ENCODE results near the gene FAAP20. TPM values are rescaled to one million over a fixed set of nuclear protein-coding genes. Genes with fewer than 3 reads are reported as not detected.
A peak's percentile ranks its signal among the peaks of the same experiment; 100 is the strongest.

Gene FAAP20
- total RNA-seq, 1 experiment from 2014 or later = 114 TPM

- Histone ChIP-seq H3K4me1 (ENCODE audit: insufficient read depth, low read length) (peaks cover 32% of the 10 kb centered on the region), H3K4me3 (ENCODE audit: low read length) (peak overlapping the region; percentile 75; the same call in 1 of the 2 replicates), H2AFZ (ENCODE audit: low read length) (peak overlapping the region; percentile 88; the same call in 1 of the 2 replicates), H3K4me2 (ENCODE audit: low read length) (peak overlapping the region; percentile 89), H3F3A (ENCODE audit: low read length, unreplicated experiment) (no peaks in the 10 kb centered on the region), H3K36me3 (ENCODE audit: low read depth, low read length) (no peaks in the 10 kb centered on the region), H3K79me2 (ENCODE audit: low read length) (peaks cover 18% of the 10 kb centered on the region), H3K27me3 (ENCODE audit: low read length) (no peaks in the 10 kb centered on the region), H3K9me2 (replicated peaks; ENCODE audit: low read length) (no peaks in the 10 kb centered on the region), H3K9me3 (ENCODE audit: low read length) (no peaks in the 10 kb centered on the region), H3K9ac (ENCODE audit: low read length) (peak overlapping the region; percentile 59), H3K27ac (ENCODE audit: low read length) (peak overlapping the region; percentile 67), H4K20me1 (ENCODE audit: low read length) (no peaks in the 10 kb centered on the region)
- no TSS peak for BruUV-seq (replicated peaks)
- DNase-seq (peak; percentile 62), ATAC-seq (peak; percentile 4; the same call in 1 of the 2 replicates)
- POLR2A ChIA-PET (ENCODE audit: unreplicated experiment) = interaction anchor here (0.5 to 1.2 kb wide), 8 partner anchors 9 to 328 kb away, joined by 3 to 34 read pairs (median 6); partner anchors contain the start of genes MORN1, PANK4, RER1 and SKI
- CTCF ChIA-PET = interaction anchor here (0.6 to 1.4 kb wide), 7 partner anchors 24 to 193 kb away, joined by 3 to 27 read pairs (median 4); partner anchors contain the start of genes MORN1 and RER1
- TF ChIP-seq EZH2phosphoT487 (IDR thresholded peaks at IDR 0.05; ENCODE audit: borderline replicate concordance, low read length) (no peak), EZH2 (IDR thresholded peaks at IDR 0.05; ENCODE audit: low read length, unreplicated experiment) (no peak)
- TF ChIP-seq, protein P1, sequence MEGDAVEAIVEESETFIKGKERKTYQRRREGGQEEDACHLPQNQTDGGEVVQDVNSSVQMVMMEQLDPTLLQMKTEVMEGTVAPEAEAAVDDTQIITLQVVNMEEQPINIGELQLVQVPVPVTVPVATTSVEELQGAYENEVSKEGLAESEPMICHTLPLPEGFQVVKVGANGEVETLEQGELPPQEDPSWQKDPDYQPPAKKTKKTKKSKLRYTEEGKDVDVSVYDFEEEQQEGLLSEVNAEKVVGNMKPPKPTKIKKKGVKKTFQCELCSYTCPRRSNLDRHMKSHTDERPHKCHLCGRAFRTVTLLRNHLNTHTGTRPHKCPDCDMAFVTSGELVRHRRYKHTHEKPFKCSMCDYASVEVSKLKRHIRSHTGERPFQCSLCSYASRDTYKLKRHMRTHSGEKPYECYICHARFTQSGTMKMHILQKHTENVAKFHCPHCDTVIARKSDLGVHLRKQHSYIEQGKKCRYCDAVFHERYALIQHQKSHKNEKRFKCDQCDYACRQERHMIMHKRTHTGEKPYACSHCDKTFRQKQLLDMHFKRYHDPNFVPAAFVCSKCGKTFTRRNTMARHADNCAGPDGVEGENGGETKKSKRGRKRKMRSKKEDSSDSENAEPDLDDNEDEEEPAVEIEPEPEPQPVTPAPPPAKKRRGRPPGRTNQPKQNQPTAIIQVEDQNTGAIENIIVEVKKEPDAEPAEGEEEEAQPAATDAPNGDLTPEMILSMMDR (conservative IDR thresholded peaks at IDR 0.05; ENCODE audit: low read depth, low read length) = no peak
- intact Hi-C loops (cut with micrococcal nuclease) = loop anchor here (5.0 kb wide), 1 partner anchor 34 kb away; no protein-coding TSS in a partner anchor
Measured at GRCh38 chr1:2198571-2198970, 4.0 kb upstream of the FAAP20 start.

- ATAC-seq = no peak
- no peak for TF ChIP-seq EZH2 (IDR thresholded peaks at IDR 0.05; ENCODE audit: low read length, unreplicated experiment)
- no TSS peak for BruUV-seq (replicated peaks)
- no peaks in the 10 kb centered on the region for H3K27me3 ChIP-seq (ENCODE audit: low read length)
- no peak overlapping the region for H3K9ac ChIP-seq (ENCODE audit: low read length)
- H3F3A ChIP-seq (ENCODE audit: low read length, unreplicated experiment) = no peaks in the 10 kb centered on the region
- intact Hi-C loops (cut with micrococcal nuclease) = loop anchor here (5.0 kb wide), 1 partner anchor 35 kb away; no protein-coding TSS in a partner anchor
- H3K4me1 ChIP-seq (ENCODE audit: insufficient read depth, low read length) = peaks cover 40% of the 10 kb centered on the region
- POLR2A ChIA-PET (ENCODE audit: unreplicated experiment) = no interaction called here
- no peaks in the 10 kb centered on the region for H3K36me3 ChIP-seq (ENCODE audit: low read depth, low read length)
- no peak for DNase-seq
- peaks cover 26% of the 10 kb centered on the region for H3K79me2 ChIP-seq (ENCODE audit: low read length)
- H3K4me2 ChIP-seq (ENCODE audit: low read length) = no peak overlapping the region; the same call in 1 of the 2 replicates
- H3K9me2 ChIP-seq (replicated peaks; ENCODE audit: low read length) = no peaks in the 10 kb centered on the region
- CTCF ChIA-PET = interaction anchor here (1.0 kb wide), 1 partner anchor 184 kb away, joined by 3 read pairs; no protein-coding TSS in a partner anchor
- H2AFZ ChIP-seq (ENCODE audit: low read length) = no peak overlapping the region
- no peaks in the 10 kb centered on the region for H3K9me3 ChIP-seq (ENCODE audit: low read length)
- H3K27ac ChIP-seq (ENCODE audit: low read length) = no peak overlapping the region
- H3K4me3 ChIP-seq (ENCODE audit: low read length) = no peak overlapping the region
- no peaks in the 10 kb centered on the region for H4K20me1 ChIP-seq (ENCODE audit: low read length)
Measured at GRCh38 chr1:2197707-2198165, 3.2 kb upstream of the FAAP20 start.

- CTCF ChIA-PET = no interaction called here
- TF ChIP-seq, protein P1 (conservative IDR thresholded peaks at IDR 0.05; ENCODE audit: low read depth, low read length) = no peak
- no peak for TF ChIP-seq EZH2 (IDR thresholded peaks at IDR 0.05; ENCODE audit: low read length, unreplicated experiment)
- TF ChIP-seq EZH2phosphoT487 (IDR thresholded peaks at IDR 0.05; ENCODE audit: borderline replicate concordance, low read length) = no peak
- Histone ChIP-seq H3K27ac (ENCODE audit: low read length) (no peak overlapping the region), H3K4me3 (ENCODE audit: low read length) (no peak overlapping the region), H3F3A (ENCODE audit: low read length, unreplicated experiment) (no peaks in the 10 kb centered on the region), H3K27me3 (ENCODE audit: low read length) (no peaks in the 10 kb centered on the region), H2AFZ (ENCODE audit: low read length) (no peak overlapping the region), H3K9me3 (ENCODE audit: low read length) (no peaks in the 10 kb centered on the region), H4K20me1 (ENCODE audit: low read length) (no peaks in the 10 kb centered on the region), H3K4me1 (ENCODE audit: insufficient read depth, low read length) (peaks cover 47% of the 10 kb centered on the region), H3K9me2 (replicated peaks; ENCODE audit: low read length) (no peaks in the 10 kb centered on the region), H3K4me2 (ENCODE audit: low read length) (no peak overlapping the region), H3K36me3 (ENCODE audit: low read depth, low read length) (no peaks in the 10 kb centered on the region), H3K79me2 (ENCODE audit: low read length) (peaks cover 33% of the 10 kb centered on the region), H3K9ac (ENCODE audit: low read length) (no peak overlapping the region)
- intact Hi-C loops (cut with micrococcal nuclease) = loop anchor here (5.0 kb wide), 1 partner anchor 35 kb away; no protein-coding TSS in a partner anchor
- ATAC-seq (no peak), DNase-seq (no peak)
- BruUV-seq (replicated peaks) = no TSS peak
- POLR2A ChIA-PET (ENCODE audit: unreplicated experiment) = no interaction called here
Measured at GRCh38 chr1:2196901-2197638, 2.5 kb upstream of the FAAP20 start.

All from PC-3 (cell line).